K562 (cell line): ENCODE data around the gene SPINT3. TPM values are rescaled to one million over a fixed set of nuclear protein-coding genes. Genes with fewer than 3 reads are reported as not detected.

ENCODE experiments used
- CBX2 ChIP-seq: fragments of 200-600 bp; sonication (generic); IDR thresholded peaks from one replicate; pipeline ENCODE4 v1.6.1; 2012; ENCODE audit warnings: mild to moderate bottlenecking, low read length, inconsistent platforms; ENCODE audit not compliant: insufficient read depth, poor library complexity, severe bottlenecking
- DMBX1 ChIP-seq: fragments of 250-450 bp; sonication (Bioruptor Pico); IDR thresholded peaks from 2 replicates; pipeline ENCODE4 v1.8.0; 2022; ENCODE audit warnings: inconsistent platforms, mild to moderate bottlenecking, moderate library complexity, borderline replicate concordance
- NEUROD1 ChIP-seq: fragments of 150-350 bp; IDR thresholded peaks from 2 replicates; pipeline ENCODE4 v1.6.1; 2014; ENCODE audit warnings: borderline replicate concordance, low read length, low read depth; ENCODE audit not compliant: partially characterized antibody
- NR2C2 ChIP-seq, 2 experiments: fragments of 200-800 bp in 1 of 2; sonication (Bioruptor generic) in 1 of 2; sonication (generic) in 1 of 2; formaldehyde crosslinking in 1 of 2; IDR thresholded peaks; 2 replicates each; pipeline versions ENCODE4 v1.6.1 to v1.8.0; 2016 to 2022; ENCODE audit warnings: mild to moderate bottlenecking in 1 of 2, missing compliant biosample characterization in 1 of 2, missing genetic modification characterization in 1 of 2, missing genetic modification reagents in 1 of 2
- SIRT6 ChIP-seq: IDR thresholded peaks from one replicate; pipeline ENCODE4 v1.6.1; 2012; ENCODE audit warnings: low read depth, mild to moderate bottlenecking, control low read depth, inconsistent platforms, low read length, moderate library complexity
- ZBTB1 ChIP-seq: sonication (generic); formaldehyde crosslinking; IDR thresholded peaks from 2 replicates; pipeline ENCODE4 v1.8.1; 2023; ENCODE audit warnings: missing genetic modification reagents, low read depth, mild to moderate bottlenecking, borderline replicate concordance
- ZNF282 ChIP-seq: sonication (generic); formaldehyde crosslinking; IDR thresholded peaks from 2 replicates; pipeline ENCODE4 v1.8.1; 2023; ENCODE audit warnings: missing genetic modification reagents
- ZNF583 ChIP-seq: fragments of 250-450 bp; sonication (Bioruptor Pico); IDR thresholded peaks from 2 replicates; pipeline ENCODE4 v1.4.0; 2020
- polyA plus RNA-seq, 8 experiments: library from polyadenylated mRNA; depleted of rRNA in 4 of 8; stranded (reverse) in 5 of 8; unstranded in 3 of 8; fragments of >200 nt; fragmentation: Nextera tagmentation in 2 of 8; fragmentation: Illumina TruSeq in 1 of 8; extraction: Ambion mirVana in 2 of 8; extraction: Trizol in 1 of 8; gene quantifications; 2 replicates each; pipeline versions ENCODE4 v1.2.1 to v1.2.3, GENCODE V29; 2011 to 2014; ENCODE audit warnings: inconsistent platforms in 1 of 8, missing spikeins in 1 of 8
- total RNA-seq, 7 experiments: library from RNA; depleted of rRNA in 6 of 7; stranded (reverse); fragments of >200 nt in 6 of 7; fragmentation: Illumina TruSeq in 2 of 7; extraction: Trizol in 2 of 7; gene quantifications; 2 replicates each; pipeline versions ENCODE4 v1.2.1 to v1.2.3, GENCODE V29; 2011 to 2021; ENCODE audit warnings: low replicate concordance in 1 of 7
- TF ChIP-seq, protein P1 (sequence below): fragments of 450-650 bp; formaldehyde crosslinking; IDR thresholded peaks from 2 replicates; pipeline ENCODE4 v1.4.0; 2022; ENCODE audit warnings: missing genetic modification characterization
- TF ChIP-seq, protein P2 (sequence below): sonication (generic); formaldehyde crosslinking; IDR thresholded peaks from 2 replicates; pipeline ENCODE4 v1.8.0; 2022; ENCODE audit warnings: mild to moderate bottlenecking, missing genetic modification reagents
- TF ChIP-seq, protein P3 (sequence below): fragments of 450-650 bp; formaldehyde crosslinking; IDR thresholded peaks from 2 replicates; pipeline ENCODE4 v1.4.0; 2022; ENCODE audit warnings: missing genetic modification characterization
- TF ChIP-seq, protein P4 (sequence below): fragments of 250-450 bp; sonication (Bioruptor Pico); IDR thresholded peaks from 2 replicates; pipeline ENCODE4 v1.8.0; 2022; ENCODE audit warnings: inconsistent platforms, mild to moderate bottlenecking, moderate library complexity, borderline replicate concordance
- TF ChIP-seq, protein P5 (sequence below): fragments of 450-650 bp; IDR thresholded peaks from 2 replicates; pipeline ENCODE4 v1.6.1; 2016; ENCODE audit warnings: missing biosample characterization, missing genetic modification characterization
- TF ChIP-seq, protein P6 (sequence below): IDR thresholded peaks from 2 replicates; pipeline ENCODE4 v1.6.1; 2011; ENCODE audit warnings: borderline replicate concordance, low read depth, mild to moderate bottlenecking, moderate library complexity, low read length; ENCODE audit not compliant: insufficient read depth, poor library complexity, severe bottlenecking

The SPINT3 gene
- total and polyA plus RNA-seq, 9 of the 15 experiments (the other 6 are each of a cell fraction or from before 2014, with no cell fraction given), result not detected

DNA sequence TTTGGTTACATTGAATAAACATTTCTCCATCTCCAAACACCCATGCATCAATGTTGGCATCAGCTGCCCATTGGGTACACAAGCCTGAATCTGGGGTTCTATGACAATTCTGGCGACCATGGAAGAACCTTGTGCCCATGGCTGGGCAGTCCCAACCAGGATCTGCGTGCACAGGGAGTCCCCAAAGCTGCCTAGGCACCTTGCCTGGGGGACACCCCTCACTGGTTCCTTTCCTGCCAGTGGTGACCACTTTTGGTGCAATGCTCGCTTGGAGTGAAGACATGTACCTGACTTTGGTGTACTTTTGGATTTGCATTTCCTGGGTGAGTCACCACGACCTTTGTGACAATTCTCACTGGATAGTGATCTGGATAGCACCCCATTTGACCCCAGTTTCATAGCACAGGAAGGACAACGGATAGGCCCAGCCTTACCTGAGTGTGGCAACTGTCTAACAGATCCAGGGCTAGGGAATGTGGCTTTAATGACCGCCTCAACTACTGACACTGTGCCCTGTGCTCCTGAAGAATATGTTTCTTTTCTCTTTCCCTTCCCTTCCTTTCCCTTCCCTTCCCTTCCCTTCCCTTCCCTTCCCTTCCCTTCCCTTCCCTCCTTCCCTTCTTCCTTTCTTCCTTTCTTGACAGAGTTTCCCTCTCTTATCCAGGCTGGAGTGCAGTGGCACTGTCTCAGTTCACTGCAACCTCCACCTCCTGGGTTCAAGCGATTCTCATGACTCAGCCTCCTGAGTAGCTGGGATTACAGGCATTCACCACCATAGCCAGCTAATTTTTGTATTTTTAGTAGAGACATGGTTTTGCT lies 7.1 kb downstream of the SPINT3 start (continued):
- TF ChIP-seq, protein P1, sequence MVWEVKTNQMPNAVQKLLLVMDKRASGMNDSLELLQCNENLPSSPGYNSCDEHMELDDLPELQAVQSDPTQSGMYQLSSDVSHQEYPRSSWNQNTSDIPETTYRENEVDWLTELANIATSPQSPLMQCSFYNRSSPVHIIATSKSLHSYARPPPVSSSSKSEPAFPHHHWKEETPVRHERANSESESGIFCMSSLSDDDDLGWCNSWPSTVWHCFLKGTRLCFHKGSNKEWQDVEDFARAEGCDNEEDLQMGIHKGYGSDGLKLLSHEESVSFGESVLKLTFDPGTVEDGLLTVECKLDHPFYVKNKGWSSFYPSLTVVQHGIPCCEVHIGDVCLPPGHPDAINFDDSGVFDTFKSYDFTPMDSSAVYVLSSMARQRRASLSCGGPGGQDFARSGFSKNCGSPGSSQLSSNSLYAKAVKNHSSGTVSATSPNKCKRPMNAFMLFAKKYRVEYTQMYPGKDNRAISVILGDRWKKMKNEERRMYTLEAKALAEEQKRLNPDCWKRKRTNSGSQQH, result peak; percentile 78; the same call in 1 of the 2 replicates
- TF ChIP-seq NR2C2 (CRISPR knock-in tag; IDR thresholded peaks at IDR 0.05) (no peak), NR2C2 (tag; IDR thresholded peaks at IDR 0.05) (peak; percentile 55; the same call in 1 of the 2 replicates), ZBTB1 (no peak), CBX2 (no peak), DMBX1 (CRISPR knock-in tag) (no peak), ZNF583 (0 out of 2 replicates have a peak, but pooled peaks have one; percentile 36), ZNF282 (no peak), SIRT6 (no peak), NEUROD1 (no peak)
- TF ChIP-seq, protein P2, sequence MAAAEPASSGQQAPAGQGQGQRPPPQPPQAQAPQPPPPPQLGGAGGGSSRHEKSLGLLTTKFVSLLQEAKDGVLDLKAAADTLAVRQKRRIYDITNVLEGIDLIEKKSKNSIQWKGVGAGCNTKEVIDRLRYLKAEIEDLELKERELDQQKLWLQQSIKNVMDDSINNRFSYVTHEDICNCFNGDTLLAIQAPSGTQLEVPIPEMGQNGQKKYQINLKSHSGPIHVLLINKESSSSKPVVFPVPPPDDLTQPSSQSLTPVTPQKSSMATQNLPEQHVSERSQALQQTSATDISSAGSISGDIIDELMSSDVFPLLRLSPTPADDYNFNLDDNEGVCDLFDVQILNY (CRISPR knock-in tag), result no peak
- TF ChIP-seq, protein P3, sequence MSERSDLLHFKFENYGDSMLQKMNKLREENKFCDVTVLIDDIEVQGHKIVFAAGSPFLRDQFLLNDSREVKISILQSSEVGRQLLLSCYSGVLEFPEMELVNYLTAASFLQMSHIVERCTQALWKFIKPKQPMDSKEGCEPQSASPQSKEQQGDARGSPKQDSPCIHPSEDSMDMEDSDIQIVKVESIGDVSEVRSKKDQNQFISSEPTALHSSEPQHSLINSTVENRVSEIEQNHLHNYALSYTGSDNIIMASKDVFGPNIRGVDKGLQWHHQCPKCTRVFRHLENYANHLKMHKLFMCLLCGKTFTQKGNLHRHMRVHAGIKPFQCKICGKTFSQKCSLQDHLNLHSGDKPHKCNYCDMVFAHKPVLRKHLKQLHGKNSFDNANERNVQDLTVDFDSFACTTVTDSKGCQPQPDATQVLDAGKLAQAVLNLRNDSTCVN (CRISPR knock-in tag), result no peak
- TF ChIP-seq, protein P4, sequence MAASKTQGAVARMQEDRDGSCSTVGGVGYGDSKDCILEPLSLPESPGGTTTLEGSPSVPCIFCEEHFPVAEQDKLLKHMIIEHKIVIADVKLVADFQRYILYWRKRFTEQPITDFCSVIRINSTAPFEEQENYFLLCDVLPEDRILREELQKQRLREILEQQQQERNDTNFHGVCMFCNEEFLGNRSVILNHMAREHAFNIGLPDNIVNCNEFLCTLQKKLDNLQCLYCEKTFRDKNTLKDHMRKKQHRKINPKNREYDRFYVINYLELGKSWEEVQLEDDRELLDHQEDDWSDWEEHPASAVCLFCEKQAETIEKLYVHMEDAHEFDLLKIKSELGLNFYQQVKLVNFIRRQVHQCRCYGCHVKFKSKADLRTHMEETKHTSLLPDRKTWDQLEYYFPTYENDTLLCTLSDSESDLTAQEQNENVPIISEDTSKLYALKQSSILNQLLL (CRISPR knock-in tag), result no peak
- TF ChIP-seq, protein P5, sequence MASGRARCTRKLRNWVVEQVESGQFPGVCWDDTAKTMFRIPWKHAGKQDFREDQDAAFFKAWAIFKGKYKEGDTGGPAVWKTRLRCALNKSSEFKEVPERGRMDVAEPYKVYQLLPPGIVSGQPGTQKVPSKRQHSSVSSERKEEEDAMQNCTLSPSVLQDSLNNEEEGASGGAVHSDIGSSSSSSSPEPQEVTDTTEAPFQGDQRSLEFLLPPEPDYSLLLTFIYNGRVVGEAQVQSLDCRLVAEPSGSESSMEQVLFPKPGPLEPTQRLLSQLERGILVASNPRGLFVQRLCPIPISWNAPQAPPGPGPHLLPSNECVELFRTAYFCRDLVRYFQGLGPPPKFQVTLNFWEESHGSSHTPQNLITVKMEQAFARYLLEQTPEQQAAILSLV (tag), result no peak
- TF ChIP-seq, protein P6, sequence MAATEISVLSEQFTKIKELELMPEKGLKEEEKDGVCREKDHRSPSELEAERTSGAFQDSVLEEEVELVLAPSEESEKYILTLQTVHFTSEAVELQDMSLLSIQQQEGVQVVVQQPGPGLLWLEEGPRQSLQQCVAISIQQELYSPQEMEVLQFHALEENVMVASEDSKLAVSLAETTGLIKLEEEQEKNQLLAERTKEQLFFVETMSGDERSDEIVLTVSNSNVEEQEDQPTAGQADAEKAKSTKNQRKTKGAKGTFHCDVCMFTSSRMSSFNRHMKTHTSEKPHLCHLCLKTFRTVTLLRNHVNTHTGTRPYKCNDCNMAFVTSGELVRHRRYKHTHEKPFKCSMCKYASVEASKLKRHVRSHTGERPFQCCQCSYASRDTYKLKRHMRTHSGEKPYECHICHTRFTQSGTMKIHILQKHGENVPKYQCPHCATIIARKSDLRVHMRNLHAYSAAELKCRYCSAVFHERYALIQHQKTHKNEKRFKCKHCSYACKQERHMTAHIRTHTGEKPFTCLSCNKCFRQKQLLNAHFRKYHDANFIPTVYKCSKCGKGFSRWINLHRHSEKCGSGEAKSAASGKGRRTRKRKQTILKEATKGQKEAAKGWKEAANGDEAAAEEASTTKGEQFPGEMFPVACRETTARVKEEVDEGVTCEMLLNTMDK, result no peak
